Left ventricle myocardium inferior (tissue), 1 donor: Measurements from ENCODE around the gene ARHGEF4. TPM values are rescaled to one million over a fixed set of nuclear protein-coding genes. Genes with fewer than 3 reads are reported as not detected.

Source experiments
- DNase-seq: peaks from one replicate; pipeline ENCODE4 v3.0.0-alpha.2; 2020
- H3K27ac ChIP-seq: fragments of 200-600 bp; replicated peaks from 2 replicates; pipeline ENCODE4 v1.8.0; 2021
- H3K27me3 ChIP-seq: fragments of 200-600 bp; 2 replicates; pipeline ENCODE4 v1.8.0; 2021; ENCODE audit warnings: low read depth
- H3K36me3 ChIP-seq: fragments of 200-600 bp; 2 replicates; pipeline ENCODE4 v1.8.0; 2021
- H3K4me1 ChIP-seq: fragments of 200-600 bp; 2 replicates; pipeline ENCODE4 v1.8.0; 2021
- H3K4me3 ChIP-seq: fragments of 200-600 bp; 2 replicates; pipeline ENCODE4 v1.8.0; 2021; ENCODE audit warnings: mild to moderate bottlenecking, moderate library complexity
- H3K9me3 ChIP-seq: fragments of 200-600 bp; replicated peaks from 2 replicates; pipeline ENCODE4 v1.8.0; 2021
- intact Hi-C: fragments of 100-400 bp; cut with micrococcal nuclease; formaldehyde crosslinking; loops from one replicate; pipeline ENCODE4 v1.11.0; 2022
- long read RNA-seq: library from polyadenylated mRNA; unstranded; transcript quantifications from one replicate; pipeline ENCODE4 v2.0.0, GENCODE V29; 2021
- total RNA-seq: library from RNA; stranded (reverse); fragmentation: NEBNext Ultra II Directional; extraction: Animal tissue kit (Norgen Biotek cat#: 25700); gene quantifications from one replicate; pipeline ENCODE4 v1.2.1, GENCODE V29; 2021
- TF ChIP-seq, protein P1 (sequence below): fragments of 200-600 bp; IDR thresholded peaks from 2 replicates; pipeline ENCODE4 v1.8.0; 2021; ENCODE audit warnings: antibody characterized with exemption, mild to moderate bottlenecking, borderline replicate concordance
- donor health status: DM: no; HTN: yes; CAD: no; lungs with severe emphysema.

Gene ARHGEF4, protein sequence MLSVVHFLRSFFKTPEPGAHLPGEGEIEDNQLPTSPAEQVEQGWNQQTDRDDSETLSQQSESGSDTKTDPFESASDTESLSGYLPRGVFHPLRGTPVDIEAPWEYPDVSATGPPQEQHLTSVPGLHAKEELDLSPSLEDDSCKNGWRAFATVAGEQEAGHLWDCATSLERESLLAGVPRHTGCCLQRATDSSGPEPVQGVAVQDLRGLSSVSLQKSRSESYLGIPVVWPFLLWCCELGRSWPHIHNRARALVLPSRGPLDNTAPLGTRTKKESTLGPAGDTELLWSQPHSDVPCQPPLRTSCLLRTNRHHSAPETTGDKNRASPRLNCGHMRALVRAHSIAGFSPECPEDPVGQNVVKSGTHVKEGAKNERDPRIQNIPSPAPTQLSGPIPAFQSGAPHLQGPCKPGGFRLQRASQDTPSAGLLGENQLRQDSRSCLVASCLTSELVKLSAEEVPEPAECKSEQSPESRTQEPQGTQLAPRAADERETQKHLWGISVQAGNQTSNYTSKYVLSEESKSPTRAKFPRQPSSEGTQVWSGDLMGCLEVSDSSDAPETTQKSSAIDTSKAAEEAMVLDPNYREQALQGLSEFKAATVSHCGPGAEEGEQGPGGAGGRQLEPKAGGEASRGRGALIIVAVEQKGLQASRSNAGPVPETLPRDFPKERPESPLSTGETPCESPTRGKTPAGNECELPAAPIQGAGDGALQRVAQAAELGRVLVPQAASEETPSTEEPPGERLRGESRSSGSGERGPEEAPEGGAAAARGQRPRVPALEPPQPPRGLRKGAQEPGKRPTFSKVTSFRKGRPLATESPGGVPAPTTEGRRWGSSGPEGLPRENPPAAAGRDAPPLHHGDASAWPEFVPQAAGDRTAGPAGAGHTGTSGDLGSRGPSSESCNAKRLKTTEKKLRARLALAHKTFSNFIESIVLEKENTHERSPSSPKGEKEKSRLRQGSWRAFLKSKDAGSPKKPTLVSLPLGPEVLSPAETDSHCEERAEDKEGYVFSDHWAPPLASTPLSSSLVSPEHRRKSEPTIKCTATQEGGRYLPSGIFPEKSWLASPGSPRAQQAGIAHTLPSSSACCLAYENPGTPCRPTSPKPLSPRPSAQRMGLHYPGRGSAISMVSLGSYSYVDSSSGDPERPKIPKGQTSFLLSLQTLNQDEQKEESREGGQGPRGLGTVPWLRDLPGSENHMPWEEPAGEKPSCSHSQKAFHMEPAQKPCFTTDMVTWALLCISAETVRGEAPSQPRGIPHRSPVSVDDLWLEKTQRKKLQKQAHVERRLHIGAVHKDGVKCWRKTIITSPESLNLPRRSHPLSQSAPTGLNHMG (N-terminal part only)
- 5.3 TPM for total RNA-seq
- long read RNA-seq, partial matches to known transcripts, result 1 of 18 reads
- long read RNA-seq, other reads (novel, unspliced or antisense), result 17 of 18 reads

DNA sequence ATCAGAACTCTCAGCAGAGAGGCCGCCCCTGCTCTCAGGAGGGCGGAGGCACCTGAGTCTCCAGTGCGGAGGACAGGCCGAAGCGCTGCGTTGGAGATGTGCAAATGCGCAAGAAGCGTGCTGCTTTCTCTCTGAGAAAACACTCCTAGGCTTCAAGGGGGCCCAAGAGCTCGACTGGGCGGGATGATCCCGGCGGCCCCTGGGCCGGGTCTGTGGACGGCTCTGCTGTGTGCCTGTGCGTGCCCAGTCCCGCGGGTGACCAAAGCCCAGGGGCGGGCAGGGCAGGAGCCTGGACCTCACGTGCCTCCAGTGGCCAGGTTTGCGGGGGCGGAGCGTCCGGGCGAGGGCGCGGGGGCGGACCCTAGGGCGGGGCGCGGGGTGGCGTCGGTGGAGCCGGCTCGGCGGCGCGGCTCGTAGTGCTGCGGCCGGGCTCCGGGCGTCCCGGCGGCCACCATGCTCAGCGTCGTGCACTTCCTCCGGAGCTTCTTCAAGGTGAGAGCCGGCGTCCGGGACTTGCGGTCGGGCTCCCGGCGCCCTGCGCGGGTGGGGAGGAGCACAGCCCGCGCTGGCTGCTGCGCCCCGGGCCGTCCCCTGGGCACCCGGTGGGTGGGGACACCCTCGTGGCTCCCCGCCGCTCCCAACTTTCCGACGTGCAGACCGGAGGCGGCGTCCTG, at the start of gene ARHGEF4:
TSS of gene ARHGEF4 (plus strand) at position 414 of the 674 bp plus-strand sequence. CDS start at position 454, 40 bp downstream.
- Histone ChIP-seq H3K36me3 (no peaks in the 10 kb centered on the region), H3K4me1 (peaks cover 10% of the 10 kb centered on the region), H3K9me3 (no peaks in the 10 kb centered on the region), H3K27ac (no peak within 1 kb of the TSS), H3K4me3 (peak within 1 kb of the TSS; percentile 57), H3K27me3 (peaks cover 98% of the 10 kb centered on the region)
- TF ChIP-seq, protein P1, sequence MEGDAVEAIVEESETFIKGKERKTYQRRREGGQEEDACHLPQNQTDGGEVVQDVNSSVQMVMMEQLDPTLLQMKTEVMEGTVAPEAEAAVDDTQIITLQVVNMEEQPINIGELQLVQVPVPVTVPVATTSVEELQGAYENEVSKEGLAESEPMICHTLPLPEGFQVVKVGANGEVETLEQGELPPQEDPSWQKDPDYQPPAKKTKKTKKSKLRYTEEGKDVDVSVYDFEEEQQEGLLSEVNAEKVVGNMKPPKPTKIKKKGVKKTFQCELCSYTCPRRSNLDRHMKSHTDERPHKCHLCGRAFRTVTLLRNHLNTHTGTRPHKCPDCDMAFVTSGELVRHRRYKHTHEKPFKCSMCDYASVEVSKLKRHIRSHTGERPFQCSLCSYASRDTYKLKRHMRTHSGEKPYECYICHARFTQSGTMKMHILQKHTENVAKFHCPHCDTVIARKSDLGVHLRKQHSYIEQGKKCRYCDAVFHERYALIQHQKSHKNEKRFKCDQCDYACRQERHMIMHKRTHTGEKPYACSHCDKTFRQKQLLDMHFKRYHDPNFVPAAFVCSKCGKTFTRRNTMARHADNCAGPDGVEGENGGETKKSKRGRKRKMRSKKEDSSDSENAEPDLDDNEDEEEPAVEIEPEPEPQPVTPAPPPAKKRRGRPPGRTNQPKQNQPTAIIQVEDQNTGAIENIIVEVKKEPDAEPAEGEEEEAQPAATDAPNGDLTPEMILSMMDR, result no peak
- intact Hi-C loops, result no loop called here
- no peak for DNase-seq

DNA sequence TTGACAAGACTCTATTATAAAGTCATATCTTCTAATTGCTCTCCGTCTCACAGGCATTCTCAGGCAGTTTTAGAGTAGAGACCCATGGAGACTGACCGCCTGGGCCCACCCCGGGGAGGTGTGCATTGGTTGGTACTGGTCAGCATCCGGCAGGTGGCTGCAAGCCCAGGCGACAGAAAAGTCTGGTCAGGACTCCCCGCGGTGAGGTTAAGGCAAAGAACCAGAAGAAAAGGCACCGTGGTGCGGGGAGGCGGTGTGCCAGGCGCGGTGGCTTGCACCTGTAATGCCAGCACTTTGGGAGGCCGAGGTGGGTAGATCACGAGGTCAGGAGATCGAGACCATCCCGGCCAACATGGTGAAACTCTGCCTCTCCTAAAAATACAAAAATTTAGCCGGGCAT, 48.9 kb upstream of the ARHGEF4 start:
- Histone ChIP-seq H3K4me1 (no peaks in the 10 kb centered on the region), H3K4me3 (no peak overlapping the region), H3K9me3 (peaks cover 9% of the 10 kb centered on the region), H3K27ac (no peak overlapping the region), H3K36me3 (no peaks in the 10 kb centered on the region), H3K27me3 (peaks cover 25% of the 10 kb centered on the region)
- DNase-seq, result no peak
- TF ChIP-seq, protein P1, result no peak
- intact Hi-C loops, result no loop called here

DNA sequence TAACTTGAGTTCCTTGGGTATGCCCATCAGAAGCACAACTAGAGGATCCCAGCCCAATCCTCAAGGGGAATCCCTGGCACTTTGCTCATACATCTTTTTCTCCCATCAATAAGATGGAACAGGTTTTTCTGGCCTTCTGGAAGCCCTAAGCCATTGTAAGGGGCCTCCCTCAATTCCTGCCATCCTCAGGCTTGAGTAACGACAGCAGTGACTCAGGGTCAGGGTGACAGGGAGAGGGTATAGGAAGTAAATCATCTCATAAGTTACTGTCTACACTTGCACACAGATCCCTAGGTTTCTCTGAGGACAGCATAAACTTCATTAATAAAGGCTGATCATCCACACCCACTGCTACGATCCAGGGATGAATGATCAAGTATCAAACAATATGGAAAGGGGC, 46.4 kb upstream of the ARHGEF4 start:
- H3K27me3 ChIP-seq, result peaks cover 44% of the 10 kb centered on the region
- intact Hi-C loops, result no loop called here
- no peak for DNase-seq
- H3K9me3 ChIP-seq, result no peaks in the 10 kb centered on the region
- TF ChIP-seq, protein P1, result no peak
- no peaks in the 10 kb centered on the region for H3K4me1 ChIP-seq
- no peak overlapping the region for H3K27ac ChIP-seq
- H3K4me3 ChIP-seq, result no peak overlapping the region
- no peaks in the 10 kb centered on the region for H3K36me3 ChIP-seq

DNA sequence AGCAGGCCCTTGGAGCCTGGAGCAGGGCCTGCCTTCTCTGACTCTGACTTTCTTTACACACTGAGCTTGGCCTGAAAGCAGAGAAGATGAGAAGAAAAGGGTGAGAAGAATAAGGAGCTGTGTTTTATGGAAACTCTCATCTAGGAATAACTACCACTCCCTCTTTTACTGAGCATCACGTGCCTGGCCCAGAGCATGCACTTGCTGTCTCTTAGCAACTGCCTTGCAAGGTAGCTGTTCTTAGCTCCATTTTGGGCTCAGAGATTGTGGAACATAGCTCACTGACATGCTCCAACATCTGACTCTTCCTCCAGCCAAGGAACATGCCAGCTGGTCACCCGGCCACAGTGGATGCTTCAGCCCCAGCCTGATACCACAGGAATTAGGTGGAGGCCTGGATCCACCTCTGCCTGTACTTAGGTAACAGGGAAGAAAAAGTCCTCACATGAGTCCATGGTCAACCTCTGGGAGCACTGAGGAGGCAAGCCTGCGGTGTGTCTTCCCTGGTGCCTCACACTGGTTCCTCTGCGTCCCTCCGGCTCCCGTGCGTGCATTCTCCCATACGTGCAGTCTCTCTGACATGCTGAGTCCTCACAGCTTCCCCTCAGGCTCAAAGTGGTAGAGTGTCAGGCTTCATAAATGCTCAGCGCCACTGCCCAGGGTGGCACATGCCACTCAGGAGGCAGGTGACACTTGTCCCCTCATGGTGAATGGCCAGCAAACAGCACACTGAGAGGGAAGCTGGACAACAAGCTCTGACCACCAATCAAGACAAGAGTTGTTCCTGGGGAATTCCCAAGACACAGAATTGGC, 45.7 kb upstream of the ARHGEF4 start:
- H3K27ac ChIP-seq, result no peak overlapping the region
- no peak overlapping the region for H3K4me3 ChIP-seq
- no peaks in the 10 kb centered on the region for H3K4me1 ChIP-seq
- intact Hi-C loops, result no loop called here
- no peaks in the 10 kb centered on the region for H3K9me3 ChIP-seq
- peaks cover 41% of the 10 kb centered on the region for H3K27me3 ChIP-seq
- TF ChIP-seq, protein P1, result no peak
- H3K36me3 ChIP-seq, result no peaks in the 10 kb centered on the region
- no peak for DNase-seq
